GM21786 (cell line): ENCODE data around the gene MGMT.
A peak's percentile ranks its signal among the peaks of the same experiment; 100 is the strongest.

Source experiments
- ATAC-seq: cut with Tn5 transposase; IDR thresholded peaks from one replicate; pipeline ENCODE4 v1.9.1; 2021; ENCODE audit not compliant: unreplicated experiment

MGMT gene

GRCh38 chr10:129494176-129494575, 27.1 kb downstream of the MGMT start:
- no peak for ATAC-seq

- ATAC-seq = no peak
Observed at GRCh38 chr10:129494740-129495139, 27.7 kb downstream of the MGMT start.

- ATAC-seq = no peak
Observed at GRCh38 chr10:129495256-129495655, 28.2 kb downstream of the MGMT start.

DNA sequence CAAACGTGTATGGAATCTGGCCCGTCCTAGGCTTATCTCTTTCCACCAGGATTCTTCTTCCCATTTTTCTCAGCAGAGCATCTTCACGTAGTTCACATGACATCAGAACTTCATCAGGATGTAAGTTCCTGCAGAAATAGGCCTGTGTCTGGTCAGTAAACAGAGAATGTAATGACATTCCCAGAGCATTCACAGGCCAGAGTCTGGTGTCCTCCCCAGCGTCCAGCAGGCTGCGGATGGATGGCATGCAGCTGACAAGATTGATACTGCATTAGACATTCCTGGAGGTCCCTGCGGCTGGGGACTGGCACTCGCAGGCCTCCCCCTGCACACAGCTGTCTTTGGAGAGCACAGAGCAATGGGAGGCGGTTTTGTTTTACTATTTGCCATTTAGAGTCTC, 28.7 kb downstream of the MGMT start:
- ATAC-seq = no peak

GRCh38 chr10:129497013-129497412, 30.0 kb downstream of the MGMT start:
- ATAC-seq = no peak

- no peak for ATAC-seq
Observed at GRCh38 chr10:129498680-129499079, 31.6 kb downstream of the MGMT start.

- no peak for ATAC-seq
Observed at GRCh38 chr10:129500617-129501339, 33.7 kb downstream of the MGMT start.

GRCh38 chr10:129501652-129502436, 34.8 kb downstream of the MGMT start:
- ATAC-seq = peak; percentile 96

- no peak for ATAC-seq
Observed at GRCh38 chr10:129502448-129502847, 35.4 kb downstream of the MGMT start.

DNA sequence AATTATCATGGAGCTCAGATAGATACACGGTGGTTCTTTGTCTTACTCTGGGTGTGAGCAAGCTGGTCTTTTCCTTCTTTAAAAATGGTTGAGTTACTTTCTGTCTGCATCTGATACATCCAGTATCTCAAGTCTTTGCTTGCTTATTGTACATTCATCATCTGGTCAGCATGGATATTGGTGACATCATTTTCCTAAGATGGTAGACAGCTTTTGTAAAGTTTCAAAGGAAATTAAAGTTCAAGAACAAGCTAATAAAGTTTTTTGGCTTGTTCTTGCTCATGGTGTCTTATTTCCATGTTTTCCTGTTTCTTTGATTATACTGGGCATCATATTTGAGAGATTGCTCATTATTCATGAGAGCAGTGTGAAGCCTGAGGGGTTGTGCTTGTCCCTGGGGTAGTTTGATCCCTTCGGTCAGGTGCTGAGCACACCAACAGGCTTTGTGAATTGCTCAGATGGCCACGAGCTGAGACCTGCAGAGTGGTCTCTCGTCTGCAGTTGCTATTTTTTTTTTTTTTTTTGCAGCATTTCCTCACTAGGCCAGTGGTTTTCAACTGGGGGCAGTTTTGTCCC, 38.5 kb downstream of the MGMT start:
- ATAC-seq = no peak

DNA sequence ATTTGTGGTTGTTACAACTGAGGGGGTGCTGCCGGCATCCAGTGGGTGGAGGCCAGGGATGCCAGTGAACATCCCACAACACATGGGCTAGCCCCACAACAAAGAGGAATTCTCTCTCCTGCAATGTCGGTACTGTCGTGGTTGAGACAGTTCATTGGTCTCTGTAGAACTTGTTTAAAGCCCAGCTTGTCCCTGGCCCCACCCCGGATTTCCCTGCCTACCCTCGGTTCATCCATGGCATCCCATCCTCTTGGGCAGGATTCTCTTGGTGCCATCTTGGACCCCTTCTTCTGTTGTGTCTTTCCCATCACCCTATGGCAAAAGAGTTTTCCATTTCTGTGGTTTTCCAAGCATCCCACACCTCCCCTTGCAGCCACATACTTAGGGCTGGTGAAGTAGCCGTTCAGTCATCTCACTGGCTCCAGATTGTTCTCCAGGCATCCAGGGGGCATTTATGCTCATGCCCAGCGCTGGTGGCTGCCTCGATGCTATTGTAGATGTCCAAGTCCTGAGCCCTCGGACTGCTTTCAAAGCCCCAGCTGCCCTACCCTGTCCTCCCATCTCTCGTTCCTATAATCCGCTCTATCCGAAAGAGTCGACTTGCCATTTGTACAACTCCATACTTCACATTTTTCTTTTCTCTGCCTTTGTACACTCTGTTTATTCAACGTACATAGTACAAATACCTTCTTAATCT, 39.2 kb downstream of the MGMT start:
- no peak for ATAC-seq

DNA sequence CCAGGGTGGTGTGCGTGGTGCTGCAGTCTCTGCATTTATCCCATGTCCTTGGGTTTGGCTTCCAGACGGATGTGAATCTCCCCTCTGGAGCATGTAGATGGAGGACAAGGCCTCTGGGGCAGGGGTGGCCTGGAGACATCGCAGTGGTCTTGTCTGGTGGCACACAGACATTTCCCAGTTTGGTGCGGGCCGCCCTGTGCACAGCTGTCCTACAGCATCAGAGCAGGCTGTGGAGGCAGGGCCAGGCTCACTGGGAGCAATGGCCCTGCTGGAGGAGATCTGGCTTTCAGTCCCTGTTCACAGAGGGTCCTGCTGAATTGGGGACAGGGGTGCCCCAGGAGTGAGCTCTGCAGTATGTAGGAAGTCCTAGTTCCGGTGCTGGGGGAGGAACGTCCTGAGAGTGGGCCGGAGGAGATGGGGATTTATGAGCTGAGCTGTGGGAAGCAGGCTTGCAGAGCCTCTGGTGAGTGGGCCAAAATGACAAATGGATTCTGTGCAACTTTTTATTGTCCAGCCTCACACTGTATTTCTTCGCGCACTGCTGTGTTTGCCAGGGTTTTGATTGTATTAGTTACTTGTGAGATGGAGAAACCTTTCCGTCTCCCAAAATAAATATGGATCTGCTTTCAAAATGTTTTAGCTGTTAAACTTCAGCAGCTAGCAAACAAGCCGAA, 40.3 kb downstream of the MGMT start:
- ATAC-seq = no peak

DNA sequence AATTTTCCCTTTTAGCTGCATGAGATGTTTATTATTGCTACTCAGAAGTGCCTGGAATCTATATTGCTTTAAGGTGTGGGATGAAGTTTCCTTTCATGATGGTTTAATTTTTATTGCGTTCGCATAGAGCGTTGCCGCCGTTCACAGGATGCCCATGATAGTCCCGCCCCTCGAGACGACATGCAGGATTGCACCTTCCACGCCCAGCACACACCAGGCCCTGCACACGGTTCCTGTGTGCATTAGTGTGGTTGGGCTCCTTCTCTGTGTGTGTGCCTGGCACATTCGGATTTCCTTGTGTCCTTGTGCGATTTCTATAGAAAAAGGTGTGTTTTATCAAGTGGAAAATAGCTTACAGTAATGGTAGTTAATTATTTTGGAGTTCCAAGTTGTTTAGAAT, 42.1 kb downstream of the MGMT start:
- no peak for ATAC-seq

DNA sequence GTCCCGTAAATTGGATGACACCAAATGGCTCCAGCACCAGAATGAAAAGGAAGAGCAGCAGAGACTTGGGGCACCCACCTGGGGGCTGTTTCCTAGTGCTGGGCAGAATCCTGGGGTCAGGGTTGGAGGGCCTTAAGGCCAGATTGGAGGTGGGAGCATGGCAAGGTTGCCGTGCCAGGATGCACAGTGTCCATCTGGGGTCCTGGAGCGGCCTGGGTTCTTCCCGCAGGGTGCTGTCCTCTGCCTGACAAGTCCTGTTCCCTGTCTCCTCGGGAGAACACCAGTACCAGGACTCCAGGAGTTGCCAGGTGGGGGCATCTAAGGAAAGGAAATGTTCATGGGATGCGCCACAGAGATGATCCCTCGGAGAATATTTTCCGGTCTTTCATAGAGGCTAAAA, 42.8 kb downstream of the MGMT start:
- no peak for ATAC-seq

DNA sequence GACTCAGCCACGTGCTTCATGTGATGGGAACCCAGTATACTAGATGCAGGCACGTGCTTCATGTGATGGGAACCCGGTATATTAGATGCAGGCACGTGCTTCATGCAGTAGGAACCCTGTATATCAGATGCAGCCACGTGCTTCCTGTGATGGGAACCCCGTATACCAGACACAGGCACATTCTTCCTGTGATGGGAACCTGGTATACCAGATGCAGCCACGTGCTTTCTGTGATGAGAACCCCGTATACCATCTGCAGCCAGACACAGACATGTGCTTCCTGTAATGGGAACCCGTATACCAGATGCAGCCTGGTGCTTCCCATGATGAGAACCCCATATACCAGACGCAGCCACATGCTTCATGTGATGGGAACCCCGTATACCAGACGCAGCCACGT, 44.0 kb downstream of the MGMT start:
- no peak for ATAC-seq

DNA sequence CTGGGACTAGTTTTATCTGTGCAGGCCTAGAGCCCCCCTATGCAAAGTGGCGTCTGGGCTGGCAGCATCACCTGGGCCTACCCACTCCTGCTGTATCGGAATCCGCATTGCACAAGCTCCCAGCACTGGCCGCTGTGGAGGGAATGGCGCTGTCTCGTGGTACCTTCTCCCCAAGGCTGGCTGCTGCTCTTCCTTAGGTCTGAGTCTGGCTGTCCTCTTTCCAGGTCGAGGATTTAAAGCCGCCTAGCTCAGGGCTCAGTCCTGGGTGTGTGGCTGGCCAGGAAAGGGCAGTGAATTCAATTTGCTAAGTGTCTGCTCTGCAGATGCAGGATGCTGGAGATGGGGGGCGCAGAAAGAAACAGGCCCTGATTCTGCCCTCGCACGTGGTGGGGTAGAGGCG, 44.7 kb downstream of the MGMT start:
- no peak for ATAC-seq

DNA sequence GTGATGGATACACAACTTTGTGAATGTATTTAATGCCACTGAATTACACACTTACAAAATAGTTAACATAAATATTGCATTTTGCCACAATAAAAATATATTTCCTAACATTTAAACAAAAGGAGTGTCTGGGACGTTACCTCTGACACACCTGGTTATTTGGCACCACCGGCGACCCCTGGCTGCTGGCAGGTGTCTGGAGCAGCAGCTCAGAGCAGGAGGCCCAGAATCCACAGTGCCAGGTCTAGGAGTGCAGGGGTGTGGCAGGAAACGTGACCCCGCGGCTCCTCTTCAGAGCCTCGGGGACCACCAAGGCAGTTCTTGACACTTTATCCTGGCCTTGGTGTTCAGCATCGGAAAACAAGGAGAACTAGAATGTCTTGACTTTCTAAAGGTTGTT, 46.3 kb downstream of the MGMT start:
- no peak for ATAC-seq

GRCh38 chr10:129514568-129515451, 47.8 kb downstream of the MGMT start:
- no peak for ATAC-seq

- no peak for ATAC-seq
Observed at GRCh38 chr10:129516846-129517679, 50.0 kb downstream of the MGMT start.
